Colonic mucosa (tissue), 4 donors: Measurements from ENCODE around the gene MED12L. TPM values are rescaled to one million over a fixed set of nuclear protein-coding genes. Genes with fewer than 3 reads are reported as not detected.

Source experiments
- DNase-seq: peaks from one replicate; pipeline ENCODE4 v3.0.0-alpha.2; 2020
- H3K27ac ChIP-seq: fragments of 200-600 bp; one replicate; pipeline ENCODE4 v1.8.0; 2021
- H3K27me3 ChIP-seq: fragments of 200-600 bp; one replicate; pipeline ENCODE4 v1.8.0; 2021
- H3K36me3 ChIP-seq: fragments of 200-600 bp; one replicate; pipeline ENCODE4 v1.8.0; 2021
- H3K4me1 ChIP-seq: fragments of 200-600 bp; one replicate; pipeline ENCODE4 v1.8.0; 2021; ENCODE audit warnings: mild to moderate bottlenecking
- H3K4me3 ChIP-seq: fragments of 200-600 bp; one replicate; pipeline ENCODE4 v1.8.0; 2021
- H3K9ac ChIP-seq, 2 donors: one replicate each; pipeline ENCODE4 v1.7.0; 2013; ENCODE audit warnings: control low read depth in 2 of 2, low read depth in 2 of 2, low read length in 2 of 2
- H3K9me3 ChIP-seq: fragments of 200-600 bp; one replicate; pipeline ENCODE4 v1.8.0; 2021
- intact Hi-C: fragments of 100-400 bp; cut with DNase I; formaldehyde crosslinking; loops from one replicate; pipeline ENCODE4 v1.14.1; 2022
- total RNA-seq, 2 donors: library from RNA; stranded (reverse); fragmentation: NEBNext Ultra II Directional in 1 of 2; extraction: Animal tissue kit (Norgen Biotek cat#: 25700) in 1 of 2; gene quantifications; one replicate each; pipeline ENCODE4 v1.2.1, GENCODE V29; 2021
- TF ChIP-seq, protein P1 (sequence below): fragments of 200-600 bp; IDR thresholded peaks from one replicate; pipeline ENCODE4 v1.8.0; 2022; ENCODE audit warnings: antibody characterized with exemption, mild to moderate bottlenecking
- donor health status: healthy.
- donor health status: DM: no; HTN: no; CAD: no.
- donor health status: DM: no; HTN: no; CAD: no.

MED12L gene
- total RNA-seq, 2 donors from 2014 or later = 0.32 to 1.3 TPM

GRCh38 chr3:151084893-151085226, 604 bp upstream of the MED12L start:
- Histone ChIP-seq H3K4me3 (peak overlapping the region; percentile 57), H3K4me1 (peaks cover 7% of the 10 kb centered on the region), H3K9me3 (no peaks in the 10 kb centered on the region), H3K27ac (no peak overlapping the region), H3K36me3 (no peaks in the 10 kb centered on the region), H3K9ac (no peak overlapping the region), H3K27me3 (peaks cover 30% of the 10 kb centered on the region)
- DNase-seq = no peak
- TF ChIP-seq, protein P1, sequence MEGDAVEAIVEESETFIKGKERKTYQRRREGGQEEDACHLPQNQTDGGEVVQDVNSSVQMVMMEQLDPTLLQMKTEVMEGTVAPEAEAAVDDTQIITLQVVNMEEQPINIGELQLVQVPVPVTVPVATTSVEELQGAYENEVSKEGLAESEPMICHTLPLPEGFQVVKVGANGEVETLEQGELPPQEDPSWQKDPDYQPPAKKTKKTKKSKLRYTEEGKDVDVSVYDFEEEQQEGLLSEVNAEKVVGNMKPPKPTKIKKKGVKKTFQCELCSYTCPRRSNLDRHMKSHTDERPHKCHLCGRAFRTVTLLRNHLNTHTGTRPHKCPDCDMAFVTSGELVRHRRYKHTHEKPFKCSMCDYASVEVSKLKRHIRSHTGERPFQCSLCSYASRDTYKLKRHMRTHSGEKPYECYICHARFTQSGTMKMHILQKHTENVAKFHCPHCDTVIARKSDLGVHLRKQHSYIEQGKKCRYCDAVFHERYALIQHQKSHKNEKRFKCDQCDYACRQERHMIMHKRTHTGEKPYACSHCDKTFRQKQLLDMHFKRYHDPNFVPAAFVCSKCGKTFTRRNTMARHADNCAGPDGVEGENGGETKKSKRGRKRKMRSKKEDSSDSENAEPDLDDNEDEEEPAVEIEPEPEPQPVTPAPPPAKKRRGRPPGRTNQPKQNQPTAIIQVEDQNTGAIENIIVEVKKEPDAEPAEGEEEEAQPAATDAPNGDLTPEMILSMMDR = no peak
- intact Hi-C loops = loop anchor here (10.0 kb wide), 1 partner anchor 360 kb away; no protein-coding TSS in a partner anchor

GRCh38 chr3:151085889-151086483, 522 bp downstream of the MED12L start:
- Histone ChIP-seq H3K4me3 (peak overlapping the region; percentile 57), H3K27me3 (peaks cover 30% of the 10 kb centered on the region), H3K9me3 (no peaks in the 10 kb centered on the region), H3K36me3 (no peaks in the 10 kb centered on the region), H3K4me1 (peaks cover 7% of the 10 kb centered on the region), H3K27ac (no peak overlapping the region), H3K9ac (no peak overlapping the region)
- TF ChIP-seq, protein P1 = no peak
- peak; percentile 20 for DNase-seq
- intact Hi-C loops = loop anchor here (10.0 kb wide), 1 partner anchor 361 kb away; no protein-coding TSS in a partner anchor

- intact Hi-C loops = loop anchor here (10.0 kb wide), 1 partner anchor 362 kb away; no protein-coding TSS in a partner anchor
- no peak overlapping the region for H3K9ac ChIP-seq
- peaks cover 7% of the 10 kb centered on the region for H3K4me1 ChIP-seq
- H3K27me3 ChIP-seq = peaks cover 30% of the 10 kb centered on the region
- peak overlapping the region; percentile 57 for H3K4me3 ChIP-seq
- peak; percentile 59 for DNase-seq
- no peaks in the 10 kb centered on the region for H3K36me3 ChIP-seq
- no peak overlapping the region for H3K27ac ChIP-seq
- TF ChIP-seq, protein P1 = no peak
- no peaks in the 10 kb centered on the region for H3K9me3 ChIP-seq
Observed at GRCh38 chr3:151086484-151087456, 1.3 kb downstream of the MED12L start.

- H3K4me3 ChIP-seq = no peak overlapping the region
- no peak overlapping the region for H3K9ac ChIP-seq
- intact Hi-C loops = loop anchor here (10.0 kb wide), 1 partner anchor 363 kb away; no protein-coding TSS in a partner anchor
- no peak for DNase-seq
- H3K36me3 ChIP-seq = no peaks in the 10 kb centered on the region
- H3K27ac ChIP-seq = no peak overlapping the region
- H3K27me3 ChIP-seq = peaks cover 30% of the 10 kb centered on the region
- peaks cover 7% of the 10 kb centered on the region for H3K4me1 ChIP-seq
- H3K9me3 ChIP-seq = no peaks in the 10 kb centered on the region
- TF ChIP-seq, protein P1 = no peak
Observed at GRCh38 chr3:151087648-151088047, 2.2 kb downstream of the MED12L start.

DNA sequence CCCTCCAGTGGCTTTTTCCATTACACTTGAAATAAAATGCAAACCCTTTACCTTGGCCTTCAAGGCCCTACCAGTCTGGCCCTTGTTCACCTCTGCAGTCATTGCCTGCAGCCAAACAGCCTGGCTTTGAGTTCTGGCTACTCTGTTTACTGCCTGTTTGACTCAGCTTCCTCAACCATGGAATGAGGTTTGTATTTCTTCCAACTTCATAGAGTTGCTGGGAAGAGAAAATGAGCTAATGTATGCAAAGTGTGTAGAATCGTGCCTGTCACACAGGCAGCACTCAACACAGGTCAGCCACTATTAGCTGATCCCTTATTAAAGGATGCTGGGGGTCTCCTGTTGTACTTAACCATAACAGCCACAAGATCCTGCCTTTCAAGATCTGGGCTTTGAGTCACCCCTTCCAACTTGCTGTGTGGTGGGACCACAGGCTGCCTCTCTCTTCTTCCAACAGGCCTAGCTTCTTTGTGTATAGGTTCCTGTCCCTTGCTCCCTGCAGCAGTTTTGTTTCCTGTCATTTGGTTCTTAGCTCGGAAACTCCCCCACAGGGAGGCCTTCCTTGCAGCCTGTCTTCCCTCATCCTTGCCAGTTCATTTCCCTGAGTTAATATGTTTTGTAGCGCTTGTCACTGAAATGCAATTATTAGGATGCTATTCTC, 6.4 kb downstream of the MED12L start:
- no peaks in the 10 kb centered on the region for H3K36me3 ChIP-seq
- no peak for DNase-seq
- H3K27ac ChIP-seq = no peak overlapping the region
- no peak overlapping the region for H3K9ac ChIP-seq
- H3K9me3 ChIP-seq = no peaks in the 10 kb centered on the region
- no peak overlapping the region for H3K4me3 ChIP-seq
- TF ChIP-seq, protein P1 = no peak
- H3K4me1 ChIP-seq = no peaks in the 10 kb centered on the region
- intact Hi-C loops = no loop called here
- H3K27me3 ChIP-seq = peaks cover 14% of the 10 kb centered on the region
